H1 (cell line): ENCODE results near the gene GRM8. TPM values are rescaled to one million over a fixed set of nuclear protein-coding genes. Genes with fewer than 3 reads are reported as not detected.

ENCODE experiments used
- CTCF ChIA-PET: fragments of 300-600 bp; sonication (Branson Sonifier 250); formaldehyde crosslinking; loops from one replicate; lab custom pipeline; 2021; ENCODE audit not compliant: partially characterized antibody; lab: Charles Lee
- POLR2A ChIA-PET: fragments of 300-600 bp; sonication (Branson Sonifier 250); formaldehyde crosslinking; loops from one replicate; lab custom pipeline; 2021; ENCODE audit warnings: inconsistent platforms; ENCODE audit not compliant: partially characterized antibody; lab: Charles Lee
- DNase-seq, 2 experiments: peaks; one replicate each; pipeline versions ENCODE4 v3.0.0 to v3.0.0-alpha.2; 2010 to 2022; ENCODE audit warnings: low spot score in 2 of 2, low read depth in 1 of 2, mixed read lengths in 1 of 2
- FAIRE-seq: peaks from 2 replicates; lab custom pipeline; 2011; peaks lifted over from hg19 to GRCh38; lab: Jason Lieb, UNC
- H2AFZ ChIP-seq: 2 replicates; pipeline ENCODE4 v1.8.1; 2012; ENCODE audit warnings: low read length, inconsistent platforms
- H2AK5ac ChIP-seq: 2 replicates; pipeline ENCODE4 v1.6.1; 2013; ENCODE audit warnings: low read depth, low read length
- H2BK120ac ChIP-seq: replicated peaks from 2 replicates; pipeline ENCODE3; 2013; ENCODE audit warnings: low read depth, low read length, inconsistent platforms
- H2BK12ac ChIP-seq: 2 replicates; pipeline ENCODE4 v1.6.1; 2013; ENCODE audit warnings: low read depth, low read length
- H2BK15ac ChIP-seq: 2 replicates; pipeline ENCODE4 v1.6.1; 2013; ENCODE audit warnings: low read length
- H2BK20ac ChIP-seq: 2 replicates; pipeline ENCODE4 v1.6.1; 2013; ENCODE audit warnings: low read length
- H2BK5ac ChIP-seq: 2 replicates; pipeline ENCODE4 v1.6.1; 2013; ENCODE audit warnings: low read depth, low read length
- H3K14ac ChIP-seq: 2 replicates; pipeline ENCODE4 v1.6.1; 2013; ENCODE audit warnings: inconsistent platforms; ENCODE audit not compliant: insufficient read length
- H3K18ac ChIP-seq: 2 replicates; pipeline ENCODE4 v1.6.1; 2013; ENCODE audit warnings: low read length; ENCODE audit errors: extremely low read depth
- H3K23ac ChIP-seq: 2 replicates; pipeline ENCODE4 v1.6.1; 2013; ENCODE audit warnings: inconsistent platforms; ENCODE audit not compliant: insufficient read length
- H3K23me2 ChIP-seq: 2 replicates; pipeline ENCODE4 v1.6.1; 2013; ENCODE audit warnings: low read depth, low read length
- H3K27ac ChIP-seq: 2 replicates; pipeline ENCODE4 v1.6.1; 2011; ENCODE audit warnings: low read depth, low read length, inconsistent platforms
- H3K27me3 ChIP-seq, 4 experiments: replicated peaks in 1 of 4; 1 replicate in 1 of 4; 2 replicates in 3 of 4; pipeline versions ENCODE4 v1.6.1 to v1.8.1; 2011 to 2013; ENCODE audit warnings: low read length in 3 of 4, mild to moderate bottlenecking in 3 of 4, inconsistent platforms in 2 of 4, mixed read lengths in 2 of 4, moderate library complexity in 1 of 4; ENCODE audit not compliant: control insufficient read depth in 3 of 4, insufficient read depth in 3 of 4; ENCODE audit errors: extremely low read depth in 1 of 4
- H3K36me3 ChIP-seq, 4 experiments: 2 replicates each; pipeline versions ENCODE4 v1.6.1 to v1.8.1; 2011 to 2013; ENCODE audit warnings: mild to moderate bottlenecking in 4 of 4, low read length in 3 of 4, moderate library complexity in 2 of 4, control low read depth in 1 of 4, inconsistent platforms in 1 of 4; ENCODE audit not compliant: insufficient read depth in 4 of 4, control insufficient read depth in 2 of 4
- H3K4ac ChIP-seq: replicated peaks from 2 replicates; pipeline ENCODE3; 2013; ENCODE audit warnings: low read length, low read depth, mixed read lengths, inconsistent platforms; ENCODE audit not compliant: insufficient read length
- H3K4me1 ChIP-seq, 4 experiments: replicated peaks in 1 of 4; 1 replicate in 1 of 4; 2 replicates in 3 of 4; pipeline versions ENCODE4 v1.6.1 to v1.8.1; 2011 to 2013; ENCODE audit warnings: low read length in 3 of 4, inconsistent platforms in 2 of 4, mixed read lengths in 1 of 4; ENCODE audit not compliant: insufficient read depth in 4 of 4, control insufficient read depth in 3 of 4
- H3K4me2 ChIP-seq, 2 experiments: 2 replicates each; pipeline versions ENCODE4 v1.6.1 to v1.8.1; 2011 to 2013; ENCODE audit warnings: low read depth in 2 of 2, low read length in 2 of 2, control low read depth in 1 of 2, inconsistent platforms in 1 of 2, mild to moderate bottlenecking in 1 of 2; ENCODE audit not compliant: insufficient read depth in 1 of 2
- H3K4me3 ChIP-seq, 4 experiments: fragments of 200-600, 300-600 bp in 1 of 4; sonication (generic), shearing (Covaris generic), sonication (Bioruptor Twin) in 1 of 4; 2 replicates each; pipeline versions ENCODE4 v1.5.1 to v1.8.1; 2011 to 2016; ENCODE audit warnings: low read length in 4 of 4, low read depth in 3 of 4, control low read depth in 2 of 4, inconsistent platforms in 2 of 4, mild to moderate bottlenecking in 2 of 4, mixed read lengths in 1 of 4, moderate library complexity in 1 of 4; ENCODE audit not compliant: insufficient read depth in 2 of 4; ENCODE audit errors: extremely low read depth in 1 of 4
- H3K56ac ChIP-seq: replicated peaks from 2 replicates; pipeline ENCODE3; 2013; ENCODE audit warnings: low read depth, mild to moderate bottlenecking, mixed read lengths, low read length, inconsistent platforms; ENCODE audit not compliant: insufficient read length
- H3K79me1 ChIP-seq: 2 replicates; pipeline ENCODE4 v1.6.1; 2013; ENCODE audit warnings: low read depth, low read length, control low read depth
- H3K79me2 ChIP-seq, 2 experiments: 2 replicates each; pipeline versions ENCODE4 v1.6.1 to v1.8.1; 2012 to 2013; ENCODE audit warnings: low read length in 2 of 2, mild to moderate bottlenecking in 2 of 2, inconsistent platforms in 1 of 2; ENCODE audit not compliant: insufficient read depth in 2 of 2, control insufficient read depth in 1 of 2
- H3K9ac ChIP-seq, 4 experiments: replicated peaks in 1 of 4; 1 replicate in 1 of 4; 2 replicates in 3 of 4; pipeline versions ENCODE4 v1.6.1 to v1.8.1; 2011 to 2013; ENCODE audit warnings: low read depth in 3 of 4, low read length in 3 of 4, control low read depth in 2 of 4, mild to moderate bottlenecking in 2 of 4, moderate library complexity in 2 of 4, inconsistent platforms in 1 of 4; ENCODE audit errors: extremely low read depth in 1 of 4
- H3K9me3 ChIP-seq, 2 experiments: 2 replicates each; pipeline versions ENCODE4 v1.6.1 to v1.8.1; 2012 to 2013; ENCODE audit warnings: mild to moderate bottlenecking in 2 of 2, moderate library complexity in 2 of 2, control low read depth in 1 of 2, inconsistent platforms in 1 of 2, low read depth in 1 of 2, low read length in 1 of 2, mixed read lengths in 1 of 2; ENCODE audit not compliant: insufficient read depth in 2 of 2
- H4K20me1 ChIP-seq, 2 experiments: replicated peaks in 1 of 2; 2 replicates each; pipeline versions ENCODE3 to v1.8.1; 2011 to 2013; ENCODE audit warnings: inconsistent platforms in 2 of 2, low read length in 2 of 2, mild to moderate bottlenecking in 1 of 2; ENCODE audit not compliant: insufficient read depth in 2 of 2, control insufficient read depth in 1 of 2
- H4K5ac ChIP-seq: 2 replicates; pipeline ENCODE4 v1.6.1; 2013; ENCODE audit warnings: low read length, low read depth, mixed read lengths, inconsistent platforms; ENCODE audit not compliant: insufficient read length
- H4K8ac ChIP-seq: 2 replicates; pipeline ENCODE4 v1.8.0; 2013; ENCODE audit warnings: mild to moderate bottlenecking, moderate library complexity, low read length, inconsistent platforms; ENCODE audit not compliant: insufficient read depth; ENCODE audit errors: extremely low read depth
- H4K91ac ChIP-seq: replicated peaks from 2 replicates; pipeline ENCODE3; 2013; ENCODE audit warnings: low read length, mixed read lengths, inconsistent platforms; ENCODE audit not compliant: insufficient read length
- GTF2F1 ChIP-seq: IDR thresholded peaks from 2 replicates; pipeline ENCODE4 v1.6.1; 2012; ENCODE audit warnings: low read depth, low read length, improper control_type of control experiment, borderline replicate concordance
- TAF1 ChIP-seq: IDR thresholded peaks from 2 replicates; pipeline ENCODE4 v1.6.1; 2011; ENCODE audit warnings: mild to moderate bottlenecking, low read depth, low read length
- TCF12 ChIP-seq: IDR thresholded peaks from 2 replicates; pipeline ENCODE4 v1.6.1; 2011; ENCODE audit warnings: low read depth, mild to moderate bottlenecking, low read length
- YY1 ChIP-seq: IDR thresholded peaks from 2 replicates; pipeline ENCODE4 v1.6.1; 2011; ENCODE audit warnings: low read depth, mild to moderate bottlenecking, low read length
- WGBS, 2 experiments: shearing (Covaris generic) in 1 of 2; methylation state at CpG; one replicate each; pipeline versions ENCODE4 v1.1.6 to v1.1.7; 2013 to 2015; ENCODE audit warnings: low lambda C conversion rate in 2 of 2, mixed read lengths in 2 of 2, inconsistent platforms in 1 of 2, low coverage in 1 of 2, missing lambda C conversion rate in 1 of 2; ENCODE audit not compliant: insufficient replicate concordance in 2 of 2, insufficient coverage in 1 of 2, insufficient read length in 1 of 2; ENCODE audit errors: extremely low coverage in 1 of 2, missing lambda C conversion rate in 1 of 2; 5-methylcytosine and 5-hydroxymethylcytosine counted together
- polyA plus RNA-seq, 7 experiments: library from polyadenylated mRNA; depleted of rRNA in 3 of 7; stranded (reverse) in 5 of 7; unstranded in 2 of 7; fragments of >200 nt in 5 of 7; fragments of 200-250 nt in 2 of 7; gene quantifications; 1 replicate in 5 of 7; 2 replicates in 1 of 7; 4 replicates in 1 of 7; pipeline versions ENCODE4 v1.2.1 to v1.2.3, GENCODE V29; 2011 to 2013; ENCODE audit warnings: missing spikeins in 2 of 7, mixed read lengths in 2 of 7
- total RNA-seq: library from RNA; stranded (reverse); fragmentation: NEBNext Ultra II Directional; extraction: Animal tissue kit (Norgen Biotek cat#: 25700); gene quantifications from 2 replicates; pipeline ENCODE4 v1.2.1, GENCODE V29; 2021

The GRM8 gene
- total and polyA plus RNA-seq, 2 of the 8 experiments (the other 6 are each of a cell fraction or from before 2014, with no cell fraction given), result 2.6 to 2.8 TPM

GRCh38 chr7:126605553-126605952 is 647.2 kb downstream of the GRM8 start:
- H2BK120ac ChIP-seq, result no peak overlapping the region
- WGBS, 2 experiments, result 100% methylated on average over 2 of the region's 2 CpGs; no CpG with 5 or more reads in 1 of the 2 experiments
- no peak overlapping the region for H3K27ac ChIP-seq
- no peak overlapping the region for H3K4me3 ChIP-seq
- H3K27me3 ChIP-seq, result no peaks in the 10 kb centered on the region
- H4K20me1 ChIP-seq, result no peaks in the 10 kb centered on the region
- H3K79me1 ChIP-seq, result no peaks in the 10 kb centered on the region
- no peak overlapping the region for H3K4ac ChIP-seq
- H3K4me1 ChIP-seq, result no peaks in the 10 kb centered on the region
- no peak overlapping the region for H2BK5ac ChIP-seq
- no peak overlapping the region for H3K9ac ChIP-seq
- no peak overlapping the region for H2BK12ac ChIP-seq
- H3K18ac ChIP-seq, result no peak overlapping the region
- H3K23me2 ChIP-seq, result no peaks in the 10 kb centered on the region
- no peak overlapping the region for H3K4me2 ChIP-seq
- no peak overlapping the region for H4K8ac ChIP-seq
- H4K5ac ChIP-seq, result no peak overlapping the region
- no peak overlapping the region for H2AK5ac ChIP-seq
- ChIA-PET POLR2A (no interaction called here), CTCF (no interaction called here)
- H2AFZ ChIP-seq, result no peak overlapping the region
- no peaks in the 10 kb centered on the region for H3K79me2 ChIP-seq
- H3K9me3 ChIP-seq, result no peaks in the 10 kb centered on the region
- no peak overlapping the region for H3K56ac ChIP-seq
- H3K23ac ChIP-seq, result no peak overlapping the region
- DNase-seq, result no peak
- H4K91ac ChIP-seq, result no peak overlapping the region
- H3K36me3 ChIP-seq, result no peaks in the 10 kb centered on the region
- H2BK15ac ChIP-seq, result no peak overlapping the region
- no peak overlapping the region for H2BK20ac ChIP-seq
- FAIRE-seq, result no peak
- H3K14ac ChIP-seq, result no peak overlapping the region
- TF ChIP-seq TAF1, result no peak
- no peak for TF ChIP-seq YY1
- no peak for TF ChIP-seq TCF12
- no peak for TF ChIP-seq GTF2F1
